HCT116 (cell line): ENCODE data around the gene MBD3L1. TPM values are rescaled to one million over a fixed set of nuclear protein-coding genes. Genes with fewer than 3 reads are reported as not detected.

ENCODE experiments used
- ATAC-seq: fragments of 200-7000 bp; cut with Tn5 transposase; 2 replicates; pipeline ENCODE4 v1.9.1; 2020; ENCODE audit warnings: mild to moderate bottlenecking, moderate library complexity
- BruUV-seq: library from RNA; stranded (reverse); fragments of 400-500 nt; replicated peaks from 2 replicates; lab custom pipeline; 2021; lab: Mats Ljungman, UMichigan
- CTCF ChIA-PET: fragments of 300-600 bp; sonication (Branson Sonifier 250); formaldehyde crosslinking; loops from one replicate; lab custom pipeline; 2021; ENCODE audit warnings: antibody characterized with exemption; lab: Charles Lee
- POLR2A ChIA-PET: fragments of 300-600, 350-600 bp; sonication (Branson Sonifier 250); formaldehyde crosslinking; loops from one replicate; lab custom pipeline; 2021; ENCODE audit warnings: antibody characterized with exemption; lab: Charles Lee
- RAD21 ChIA-PET, 2 experiments: fragments of 300-600 bp; sonication (Branson Sonifier 250); formaldehyde crosslinking; loops; one replicate each; lab custom pipeline; 2023; ENCODE audit warnings: low total read pairs in 2 of 2; ENCODE audit not compliant: uncharacterized antibody in 2 of 2, unreplicated experiment in 2 of 2, low non-redundant PET in 1 of 2; lab: Charles Lee
- DNase-seq: peaks from one replicate; pipeline ENCODE4 v3.0.0-alpha.2; 2010; ENCODE audit warnings: low read depth, low spot score
- H2AFZ ChIP-seq: fragments of 200-600 bp; shearing (Covaris generic), sonication (generic); 2 replicates; pipeline ENCODE4 v1.6.1; 2017; ENCODE audit warnings: low read depth, mixed run types, mixed read lengths, antibody characterized with exemption, low read length; ENCODE audit not compliant: poor library complexity, severe bottlenecking
- H3K27ac ChIP-seq: 2 replicates; pipeline ENCODE4 v1.5.1; 2012; ENCODE audit warnings: low read depth, low read length
- H3K27me3 ChIP-seq: fragments of 200-600 bp; sonication (generic); 2 replicates; pipeline ENCODE4 v1.6.1; 2016; ENCODE audit warnings: mixed run types, low read length, mixed read lengths; ENCODE audit not compliant: insufficient read depth
- H3K36me3 ChIP-seq, 2 experiments: fragments of 200-500 bp in 1 of 2; fragments of 200-600 bp in 1 of 2; sonication (Bioruptor generic) in 1 of 2; sonication (generic) in 1 of 2; 2 replicates each; pipeline versions ENCODE4 v1.5.1 to v1.6.1; 2014 to 2016; ENCODE audit warnings: low read length in 2 of 2, inconsistent platforms in 1 of 2, mixed read lengths in 1 of 2, mixed run types in 1 of 2; ENCODE audit not compliant: insufficient read depth in 2 of 2, control insufficient read depth in 1 of 2
- H3K4me1 ChIP-seq, 2 experiments: fragments of 200-600 bp in 1 of 2; sonication (generic) in 1 of 2; 2 replicates each; pipeline versions ENCODE4 v1.5.1 to v1.6.1; 2012 to 2017; ENCODE audit warnings: low read length in 2 of 2, inconsistent platforms in 1 of 2, mild to moderate bottlenecking in 1 of 2, mixed read lengths in 1 of 2, mixed run types in 1 of 2, moderate library complexity in 1 of 2; ENCODE audit not compliant: insufficient read depth in 2 of 2, control insufficient read depth in 1 of 2
- H3K4me2 ChIP-seq: fragments of 200-600 bp; sonication (generic); 2 replicates; pipeline ENCODE4 v1.6.1; 2017; ENCODE audit warnings: mixed run types, low read length, mixed read lengths
- H3K4me3 ChIP-seq, 2 experiments: fragments of 200-600 bp in 1 of 2; sonication (generic) in 1 of 2; replicated peaks in 1 of 2; 2 replicates each; pipeline ENCODE4 v1.5.1; 2011 to 2016; ENCODE audit warnings: low read length in 2 of 2, control low read depth in 1 of 2, low read depth in 1 of 2, mild to moderate bottlenecking in 1 of 2, mixed read lengths in 1 of 2, mixed run types in 1 of 2
- H3K79me2 ChIP-seq: fragments of 200-600 bp; sonication (generic); 2 replicates; pipeline ENCODE4 v1.6.1; 2017; ENCODE audit warnings: mild to moderate bottlenecking, mixed run types, low read length, moderate library complexity, mixed read lengths; ENCODE audit not compliant: insufficient read depth
- H3K9ac ChIP-seq: fragments of 200-600 bp; sonication (generic); 2 replicates; pipeline ENCODE4 v1.6.1; 2016; ENCODE audit warnings: low read length, mixed read lengths
- H3K9me2 ChIP-seq: fragments of 200-600 bp; sonication (generic), shearing (Covaris generic); 2 replicates; pipeline ENCODE4 v1.6.1; 2017; ENCODE audit warnings: mixed run types, mild to moderate bottlenecking, moderate library complexity; ENCODE audit not compliant: insufficient read depth
- H3K9me3 ChIP-seq, 2 experiments: fragments of 200-500 bp in 1 of 2; fragments of 200-600 bp in 1 of 2; sonication (Bioruptor generic) in 1 of 2; sonication (generic) in 1 of 2; 2 replicates each; pipeline ENCODE4 v1.6.1; 2014 to 2017; ENCODE audit warnings: low read length in 2 of 2, mixed read lengths in 2 of 2, inconsistent platforms in 1 of 2, low read depth in 1 of 2, mild to moderate bottlenecking in 1 of 2, mixed run types in 1 of 2, moderate library complexity in 1 of 2; ENCODE audit not compliant: control insufficient read depth in 1 of 2, insufficient read depth in 1 of 2
- H4K20me1 ChIP-seq: fragments of 200-600 bp; sonication (generic), shearing (Covaris generic); 2 replicates; pipeline ENCODE4 v1.6.1; 2017; ENCODE audit warnings: mixed run types, mild to moderate bottlenecking, moderate library complexity; ENCODE audit not compliant: insufficient read depth
- MAX ChIP-seq: IDR thresholded peaks from 2 replicates; pipeline ENCODE4 v1.6.1; 2012
- RAD21 ChIP-seq: IDR thresholded peaks from 2 replicates; pipeline ENCODE4 v1.6.1; 2012; ENCODE audit warnings: low read depth, mild to moderate bottlenecking
- REST ChIP-seq: IDR thresholded peaks from 2 replicates; pipeline ENCODE4 v1.6.1; 2012; ENCODE audit warnings: low read depth
- intact Hi-C: fragments of 100-400 bp; cut with micrococcal nuclease; formaldehyde crosslinking; loops from 2 replicates; pipeline ENCODE4 v1.10.0; 2022
- total RNA-seq: library from RNA; stranded (reverse); gene quantifications from one replicate; pipeline ENCODE4 v1.2.1, GENCODE V29; 2021; ENCODE audit not compliant: unreplicated experiment
- TF ChIP-seq, protein P1 (sequence below), 3 experiments: fragments of 200-600 bp in 1 of 3; sonication (generic) in 1 of 3; IDR thresholded peaks in 2 of 3; conservative IDR thresholded peaks in 1 of 3; 2 replicates each; pipeline ENCODE4 v1.5.1; 2012 to 2017; ENCODE audit warnings: low read depth in 2 of 3, low read length in 2 of 3, antibody characterized with exemption in 1 of 3, borderline replicate concordance in 1 of 3, control low read depth in 1 of 3, mild to moderate bottlenecking in 1 of 3, mixed read lengths in 1 of 3, mixed run types in 1 of 3, moderate library complexity in 1 of 3; ENCODE audit not compliant: insufficient read depth in 1 of 3

Gene MBD3L1
- total RNA-seq, 1 experiment from 2014 or later, result not detected

DNA sequence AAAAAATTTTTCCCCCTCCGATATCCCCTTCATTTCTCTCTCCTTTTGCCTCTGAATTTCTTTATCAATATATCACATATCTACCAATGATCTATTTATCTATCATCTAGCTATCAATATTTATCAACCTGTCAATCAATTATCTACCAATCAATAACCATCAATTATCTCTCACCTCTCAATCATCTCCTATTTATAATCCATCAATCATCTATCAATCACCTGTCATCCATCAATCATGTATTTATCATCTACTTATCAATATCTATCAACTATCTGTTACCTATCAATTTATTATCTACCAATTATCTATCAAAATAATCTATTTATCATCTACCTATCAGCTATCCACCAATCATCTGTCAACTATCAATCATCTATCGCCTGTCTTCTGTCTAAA is 17.1 kb downstream of the MBD3L1 start:
- Histone ChIP-seq H3K9me3 (no peaks in the 10 kb centered on the region), H3K4me1 (no peaks in the 10 kb centered on the region), H2AFZ (no peak overlapping the region), H3K36me3 (no peaks in the 10 kb centered on the region), H3K79me2 (no peaks in the 10 kb centered on the region), H3K4me3 (no peak overlapping the region), H4K20me1 (no peaks in the 10 kb centered on the region), H3K27ac (no peak overlapping the region), H3K9me2 (no peaks in the 10 kb centered on the region), H3K4me2 (no peak overlapping the region), H3K9ac (no peak overlapping the region), H3K27me3 (no peaks in the 10 kb centered on the region)
- intact Hi-C loops, result no loop called here
- RAD21 ChIA-PET, result no interaction called here
- POLR2A ChIA-PET, result no interaction called here
- ATAC-seq (no peak), DNase-seq (no peak)
- no TSS peak for BruUV-seq
- CTCF ChIA-PET, result no interaction called here
- TF ChIP-seq RAD21 (no peak), REST (no peak), MAX (no peak)
- TF ChIP-seq, protein P1, sequence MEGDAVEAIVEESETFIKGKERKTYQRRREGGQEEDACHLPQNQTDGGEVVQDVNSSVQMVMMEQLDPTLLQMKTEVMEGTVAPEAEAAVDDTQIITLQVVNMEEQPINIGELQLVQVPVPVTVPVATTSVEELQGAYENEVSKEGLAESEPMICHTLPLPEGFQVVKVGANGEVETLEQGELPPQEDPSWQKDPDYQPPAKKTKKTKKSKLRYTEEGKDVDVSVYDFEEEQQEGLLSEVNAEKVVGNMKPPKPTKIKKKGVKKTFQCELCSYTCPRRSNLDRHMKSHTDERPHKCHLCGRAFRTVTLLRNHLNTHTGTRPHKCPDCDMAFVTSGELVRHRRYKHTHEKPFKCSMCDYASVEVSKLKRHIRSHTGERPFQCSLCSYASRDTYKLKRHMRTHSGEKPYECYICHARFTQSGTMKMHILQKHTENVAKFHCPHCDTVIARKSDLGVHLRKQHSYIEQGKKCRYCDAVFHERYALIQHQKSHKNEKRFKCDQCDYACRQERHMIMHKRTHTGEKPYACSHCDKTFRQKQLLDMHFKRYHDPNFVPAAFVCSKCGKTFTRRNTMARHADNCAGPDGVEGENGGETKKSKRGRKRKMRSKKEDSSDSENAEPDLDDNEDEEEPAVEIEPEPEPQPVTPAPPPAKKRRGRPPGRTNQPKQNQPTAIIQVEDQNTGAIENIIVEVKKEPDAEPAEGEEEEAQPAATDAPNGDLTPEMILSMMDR (IDR thresholded peaks at IDR 0.05 in 2 of 3, conservative IDR thresholded peaks at IDR 0.05 in 1 of 3; ENCODE audit: borderline replicate concordance in 1 of 3, insufficient read depth in 1 of 3, low read depth in 2 of 3, low read length in 2 of 3), result no peak
